ENCODE measurements around the gene SIPA1.

- TF ChIP-seq BHLHE40 (IDR thresholded peaks at IDR 0.05; ENCODE audit: borderline replicate concordance) = no peak
- TF ChIP-seq NFRKB (IDR thresholded peaks at IDR 0.05) = no peak
Measured at GRCh38 chr11:65662799-65663638, 25.1 kb downstream of the SIPA1 start, which contains the start of gene RELA.

Measured in HEK293T (cell line).